OCI-LY7 (cell line): Measurements from ENCODE around the gene NXPH1.

Source experiments
- CTCF ChIP-seq: fragments of 200-600 bp; sonication (generic); conservative IDR thresholded peaks from 2 replicates; pipeline ENCODE4 v1.5.1; 2014; ENCODE audit warnings: mild to moderate bottlenecking, antibody characterized with exemption, low read length, moderate library complexity, mixed read lengths
- EZH2phosphoT487 ChIP-seq: fragments of 200-600 bp; sonication (generic); IDR thresholded peaks from 2 replicates; pipeline ENCODE4 v1.6.1; 2018; ENCODE audit warnings: low read depth, borderline replicate concordance, mild to moderate bottlenecking, mixed run types, antibody characterized with exemption, low read length, moderate library complexity, mixed read lengths

- no peak for TF ChIP-seq CTCF
- no peak for TF ChIP-seq EZH2phosphoT487
Observed at GRCh38 chr7:8509621-8510020, 76.2 kb downstream of the NXPH1 start.
